ELF-1 (cell line): ENCODE data around the gene NEK1.
A peak's percentile ranks its signal among the peaks of the same experiment; 100 is the strongest.
"Not testable (repeated sequence)": the region's sequence is repeated elsewhere in the genome, so short reads cannot be mapped to it uniquely, and the experiment has no call there.

Experiments used
- DNase-seq: peaks from one replicate; pipeline ENCODE4 v3.0.0-alpha.2; 2016; ENCODE audit warnings: low read depth, low spot score

NEK1 gene

GRCh38 chr4:169601016-169601771, 11.2 kb downstream of the NEK1 start:
- DNase-seq: no peak

GRCh38 chr4:169594560-169595195, 17.7 kb downstream of the NEK1 start:
- no peak for DNase-seq

- DNase-seq: no peak
Measured at GRCh38 chr4:169593050-169593560, 19.3 kb downstream of the NEK1 start.

GRCh38 chr4:169583563-169583962, 28.8 kb downstream of the NEK1 start:
- no peak for DNase-seq

- no peak for DNase-seq
Measured at GRCh38 chr4:169582706-169583105, 29.7 kb downstream of the NEK1 start.

GRCh38 chr4:169582203-169582602, 30.2 kb downstream of the NEK1 start:
- DNase-seq: no peak

- no peak for DNase-seq
Measured at GRCh38 chr4:169573889-169574288, 38.5 kb downstream of the NEK1 start.

GRCh38 chr4:169571435-169571834, 40.9 kb downstream of the NEK1 start:
- peak; percentile 5 for DNase-seq

GRCh38 chr4:169571012-169571411, 41.4 kb downstream of the NEK1 start:
- not testable (repeated sequence) for DNase-seq

- DNase-seq: not testable (repeated sequence)
Measured at GRCh38 chr4:169570266-169570665, 42.1 kb downstream of the NEK1 start.

GRCh38 chr4:169569188-169569587, 43.2 kb downstream of the NEK1 start:
- not testable (repeated sequence) for DNase-seq

- no peak for DNase-seq
Measured at GRCh38 chr4:169567916-169568315, 44.5 kb downstream of the NEK1 start.

GRCh38 chr4:169566021-169566818, 46.2 kb downstream of the NEK1 start:
- peak; percentile 16 for DNase-seq

- DNase-seq: no peak
Measured at GRCh38 chr4:169565606-169566005, 46.8 kb downstream of the NEK1 start.

- no peak for DNase-seq
Measured at GRCh38 chr4:169557061-169557636, 55.2 kb downstream of the NEK1 start.

GRCh38 chr4:169546548-169546947, 65.8 kb downstream of the NEK1 start:
- DNase-seq: not testable (repeated sequence)

GRCh38 chr4:169540774-169541173, 71.6 kb downstream of the NEK1 start:
- DNase-seq: no peak

GRCh38 chr4:169530048-169530447, 82.3 kb downstream of the NEK1 start:
- DNase-seq: no peak

- no peak for DNase-seq
Measured at GRCh38 chr4:169523796-169524195, 88.6 kb downstream of the NEK1 start.

- no peak for DNase-seq
Measured at GRCh38 chr4:169510617-169511016, 101.8 kb downstream of the NEK1 start.

GRCh38 chr4:169506903-169507302, 105.5 kb downstream of the NEK1 start:
- DNase-seq: no peak

GRCh38 chr4:169499907-169500306, 112.5 kb downstream of the NEK1 start:
- DNase-seq: not testable (repeated sequence)
